22Rv1 (cell line): ENCODE results near the gene FXYD6.

Source experiments
- CTCF ChIP-seq: fragments of 450-650 bp; IDR thresholded peaks from 2 replicates; pipeline ENCODE4 v1.5.1; 2017; ENCODE audit warnings: mild to moderate bottlenecking
- ZFX ChIP-seq: fragments of 450-650 bp; IDR thresholded peaks from 2 replicates; pipeline ENCODE4 v1.6.1; 2017; ENCODE audit warnings: antibody characterized with exemption, borderline replicate concordance

GRCh38 chr11:117837070-117837776 lies 39.2 kb downstream of the FXYD6 start:
- TF ChIP-seq CTCF (no peak), ZFX (no peak)
